SH-SY5Y (cell line): ENCODE results near the gene CLCN7.

ENCODE experiments used
- GATA2 ChIP-seq: IDR thresholded peaks from 2 replicates; pipeline ENCODE4 v1.6.1; 2011; ENCODE audit warnings: mild to moderate bottlenecking, low read depth, low read length
- GATA3 ChIP-seq: IDR thresholded peaks from 2 replicates; pipeline ENCODE4 v1.6.1; 2011; ENCODE audit warnings: low read depth, mild to moderate bottlenecking, low read length, moderate library complexity

DNA sequence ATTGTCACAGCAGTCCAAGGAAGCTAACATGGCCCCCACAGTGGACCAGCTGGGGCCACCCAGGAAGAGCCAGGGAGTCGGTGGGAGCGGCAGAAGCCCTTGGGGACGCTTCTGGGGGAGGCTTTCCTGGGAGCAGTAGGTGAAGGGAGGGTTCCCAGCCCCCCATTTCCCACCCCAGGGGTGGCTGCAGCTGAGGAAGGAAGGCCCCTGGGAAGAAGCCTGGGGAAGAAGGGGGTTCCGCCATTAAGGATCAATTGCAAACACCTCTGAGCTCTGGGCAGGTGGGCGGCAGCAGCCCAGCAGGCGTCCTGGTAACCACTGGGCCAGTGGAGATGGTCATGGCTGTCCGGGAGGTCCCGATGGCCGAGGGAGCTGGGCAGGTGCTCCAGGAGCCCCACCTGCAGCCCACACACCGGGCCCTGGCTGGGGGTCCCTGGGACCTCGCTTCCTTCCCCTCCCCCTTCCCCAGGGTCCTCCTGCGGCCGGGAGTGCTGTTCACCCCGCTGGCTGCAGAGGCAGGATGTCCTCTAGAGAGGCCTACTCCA, 44.5 kb downstream of the CLCN7 start:
- no peak for TF ChIP-seq GATA2
- TF ChIP-seq GATA3, result no peak
